ENCODE data around the gene B3GNT7.
"Not testable (repeated sequence)": the region's sequence is repeated elsewhere in the genome, so short reads cannot be mapped to it uniquely, and the experiment has no call there.

B3GNT7 gene

GRCh38 chr2:231367178-231367577, 28.3 kb upstream of the B3GNT7 start:
- no peak for DNase-seq

- DNase-seq: no peak
Observed at GRCh38 chr2:231369580-231370428, 25.7 kb upstream of the B3GNT7 start.

DNA sequence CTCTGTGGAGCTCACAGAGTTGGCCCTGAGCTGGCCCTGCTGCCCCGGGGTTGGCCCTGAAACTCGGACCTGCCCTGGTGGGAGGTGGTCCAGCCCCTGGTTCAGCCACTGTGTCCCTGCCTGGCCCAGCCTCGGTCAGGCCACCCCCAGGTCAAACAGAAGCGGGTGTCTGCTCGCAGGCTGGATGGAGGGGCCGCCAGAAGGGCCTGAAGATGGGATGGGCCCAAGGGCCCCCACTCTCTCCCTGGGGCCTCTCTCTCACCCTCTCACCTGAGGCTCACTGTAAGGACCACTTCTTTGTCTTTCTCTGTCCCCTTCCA, 25.1 kb upstream of the B3GNT7 start:
- no peak for DNase-seq

GRCh38 chr2:231370749-231371429, 24.6 kb upstream of the B3GNT7 start:
- no peak for DNase-seq

- no peak for DNase-seq
Observed at GRCh38 chr2:231371430-231372054, 24.0 kb upstream of the B3GNT7 start.

DNA sequence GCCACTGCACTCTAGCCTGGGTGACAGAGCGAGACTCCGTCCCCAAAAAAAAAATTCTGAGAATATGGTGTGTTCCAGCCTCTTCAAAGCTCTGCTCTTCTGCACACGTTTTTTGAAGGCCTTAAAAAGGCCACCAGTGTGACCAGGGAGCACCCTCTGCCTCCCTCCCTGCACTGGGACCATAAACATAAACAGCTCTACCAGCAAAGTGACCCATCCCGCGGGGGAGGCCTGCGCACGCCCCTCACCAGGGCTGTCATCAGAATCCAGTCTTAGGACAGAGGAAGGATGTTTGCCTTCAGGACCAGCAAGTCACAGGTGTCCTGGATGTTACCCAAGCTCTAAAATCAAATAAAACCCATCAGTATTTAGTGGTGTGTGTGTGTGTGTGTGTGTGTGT, 23.2 kb upstream of the B3GNT7 start:
- no peak for DNase-seq

DNA sequence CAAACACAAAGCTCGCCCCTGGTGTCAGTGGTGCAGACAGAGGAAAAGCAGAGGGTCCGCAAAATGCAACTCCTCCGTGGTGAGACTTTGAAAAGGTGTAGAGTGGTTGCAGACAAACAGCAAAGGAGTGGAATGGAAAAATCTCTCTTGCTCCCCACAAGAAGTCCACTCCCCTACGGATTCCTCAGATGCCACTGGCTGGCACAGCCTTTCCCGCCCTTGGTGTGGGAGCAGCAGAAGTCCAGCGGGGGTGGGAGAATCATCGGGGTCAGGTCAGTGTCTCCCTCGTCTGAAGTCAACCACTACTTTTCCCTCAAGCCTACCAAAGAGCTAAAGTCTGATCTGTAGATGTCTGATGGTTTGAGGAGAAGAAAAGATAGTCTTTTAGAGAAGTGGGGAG, 22.3 kb upstream of the B3GNT7 start:
- DNase-seq: no peak

- no peak for DNase-seq
Observed at GRCh38 chr2:231373786-231374349, 21.6 kb upstream of the B3GNT7 start.

DNA sequence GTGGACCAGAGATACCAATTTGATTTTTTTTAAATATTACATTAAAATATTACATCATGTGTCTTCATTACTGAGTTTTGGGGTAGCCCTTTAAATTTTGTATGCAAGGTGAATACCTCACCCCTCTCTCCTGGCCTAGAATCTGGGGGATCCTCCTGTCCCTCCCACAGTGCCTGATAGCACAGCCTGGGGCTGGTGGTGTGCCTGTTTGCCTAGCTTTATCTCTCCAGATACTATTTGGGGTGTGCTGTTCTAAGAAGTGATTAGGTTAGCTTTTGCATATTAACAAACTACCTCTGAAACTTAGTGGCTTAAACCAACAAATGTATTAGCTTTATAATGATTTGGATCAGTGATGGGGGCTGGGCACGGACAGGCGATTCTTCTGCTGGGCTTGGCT, 20.7 kb upstream of the B3GNT7 start:
- DNase-seq: no peak

GRCh38 chr2:231375994-231376615, 19.4 kb upstream of the B3GNT7 start:
- not testable (repeated sequence) for DNase-seq

- no peak for DNase-seq
Observed at GRCh38 chr2:231376857-231377256, 18.7 kb upstream of the B3GNT7 start.

DNA sequence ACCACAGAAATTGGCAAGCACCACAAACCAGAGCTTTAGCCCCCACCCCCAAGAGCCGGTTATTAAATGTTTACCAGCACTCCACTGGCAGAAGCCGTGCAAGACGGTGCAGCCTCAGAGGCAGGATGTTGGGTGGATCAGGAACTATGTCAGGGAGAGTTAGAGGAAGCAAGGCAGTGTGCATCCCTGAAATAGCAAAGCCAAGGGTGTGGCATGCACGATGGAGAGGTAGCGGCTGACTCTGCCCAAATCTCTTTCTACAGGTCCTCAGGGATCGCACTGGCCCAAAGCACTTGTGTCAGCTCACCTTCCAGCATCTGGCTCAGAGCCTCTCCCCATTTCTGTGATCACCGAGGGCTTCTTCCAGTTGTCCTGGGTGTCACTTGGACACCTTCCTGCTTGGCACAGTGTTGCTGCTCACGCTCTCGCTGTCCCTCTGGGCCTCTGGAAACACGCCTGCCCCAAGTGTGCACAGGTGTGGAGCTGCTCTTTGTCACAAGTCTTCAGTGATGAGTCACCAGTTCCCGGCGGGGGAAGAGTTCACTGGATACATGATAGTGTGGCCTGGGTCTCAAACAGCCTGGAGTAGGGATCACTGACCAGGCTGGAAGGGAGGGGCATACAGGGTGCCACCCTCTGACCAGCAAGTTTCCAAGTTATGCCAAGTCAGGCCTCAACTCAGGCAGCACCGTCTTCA, 17.3 kb upstream of the B3GNT7 start:
- no peak for DNase-seq

GRCh38 chr2:231379266-231380215, 16.0 kb upstream of the B3GNT7 start:
- DNase-seq: no peak

DNA sequence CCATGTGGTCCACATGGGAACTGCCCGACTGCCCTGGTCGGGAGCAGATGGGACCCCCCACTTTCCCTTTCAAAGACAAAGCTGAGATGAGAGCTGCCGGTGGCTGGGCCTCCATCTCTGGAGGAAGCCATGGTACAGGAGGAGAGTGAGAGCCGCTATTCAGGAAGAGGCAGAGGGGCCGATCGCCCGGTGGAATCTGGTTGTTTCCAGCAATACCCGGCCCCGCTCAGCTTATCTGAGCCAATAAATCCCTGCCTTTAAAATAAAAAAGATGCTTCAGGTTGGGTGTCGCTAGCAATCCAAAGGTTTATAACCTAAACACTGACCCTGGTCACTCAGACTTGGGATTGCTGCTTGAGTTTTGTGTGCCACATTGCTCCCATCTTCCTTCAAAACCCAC, 15.2 kb upstream of the B3GNT7 start:
- DNase-seq: no peak

DNA sequence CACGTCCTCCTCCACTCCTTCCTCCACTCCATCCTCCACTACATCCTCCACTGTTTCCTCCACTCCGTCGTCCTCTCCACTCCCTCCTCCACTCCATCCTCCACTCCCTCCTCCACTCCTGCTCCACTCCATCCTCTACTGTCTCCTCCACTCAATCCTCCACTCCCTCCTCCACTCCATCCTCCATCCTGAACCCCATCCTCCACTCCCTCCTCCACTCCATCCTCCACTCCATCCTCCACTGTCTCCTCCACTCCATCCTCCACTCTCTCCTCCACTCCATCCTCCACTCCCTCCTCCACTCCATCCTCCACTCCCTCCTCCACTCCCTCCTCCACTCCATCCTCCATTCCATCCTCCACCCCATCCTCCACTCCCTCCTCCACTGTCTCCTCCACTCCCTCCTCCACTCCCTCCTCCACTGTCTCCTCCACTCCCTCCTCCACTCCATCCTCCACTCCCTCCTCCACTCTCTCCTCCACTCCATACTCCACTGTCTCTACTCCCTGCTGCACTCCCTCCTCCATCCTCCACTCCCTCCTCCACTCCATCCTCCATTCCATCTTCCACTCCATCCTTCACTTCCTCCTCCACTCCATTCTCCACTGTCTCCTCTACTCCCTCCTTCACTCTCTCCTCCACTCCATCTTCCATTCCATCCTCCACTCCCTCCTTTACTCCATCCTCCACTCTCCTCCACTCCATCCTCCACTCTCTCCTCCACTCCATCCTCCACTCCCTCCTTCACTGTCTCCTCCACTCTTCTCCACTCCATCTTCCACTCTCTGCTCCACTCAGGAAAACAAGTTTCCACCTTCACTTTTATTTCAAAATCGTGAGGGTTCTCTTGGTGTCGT, 14.3 kb upstream of the B3GNT7 start:
- DNase-seq: no peak

DNA sequence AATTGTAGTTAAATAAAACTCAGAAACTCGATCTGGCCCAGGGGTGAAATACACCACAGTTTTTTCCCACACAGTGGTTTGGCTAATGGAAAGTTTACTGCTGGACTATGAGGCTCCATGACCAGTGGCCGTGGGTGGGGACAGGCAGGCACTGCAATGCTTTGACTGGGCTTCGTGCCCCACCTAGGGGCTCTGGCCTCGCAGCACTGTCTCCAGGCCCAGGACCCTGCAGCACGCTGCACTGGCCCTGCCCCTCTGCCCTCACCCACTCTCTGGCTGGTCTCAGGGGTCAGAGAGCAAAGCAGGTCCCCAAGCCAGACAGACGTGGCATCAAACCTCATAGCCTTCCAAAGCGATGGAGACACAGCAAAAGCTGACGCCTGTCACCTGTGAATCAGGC, 13.4 kb upstream of the B3GNT7 start:
- DNase-seq: no peak

GRCh38 chr2:231383416-231384108, 11.9 kb upstream of the B3GNT7 start:
- no peak for DNase-seq

DNA sequence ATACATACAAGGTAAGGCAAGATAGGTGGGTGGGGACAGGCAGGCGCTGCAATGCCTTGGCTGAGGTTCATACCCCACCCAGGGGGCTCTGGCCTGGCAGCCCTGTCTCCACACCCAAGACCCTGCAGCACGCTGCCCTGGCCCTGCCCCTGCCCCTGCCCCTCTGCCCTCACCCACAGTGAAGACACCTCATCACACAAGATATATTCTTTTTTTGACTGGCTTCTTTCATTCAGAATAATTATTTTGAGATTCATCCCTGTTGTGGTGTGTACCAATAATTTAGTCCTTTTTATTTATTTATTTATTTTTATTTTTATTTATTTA, 11.4 kb upstream of the B3GNT7 start:
- DNase-seq: no peak

GRCh38 chr2:231384970-231385369, 10.5 kb upstream of the B3GNT7 start:
- no peak for DNase-seq

DNA sequence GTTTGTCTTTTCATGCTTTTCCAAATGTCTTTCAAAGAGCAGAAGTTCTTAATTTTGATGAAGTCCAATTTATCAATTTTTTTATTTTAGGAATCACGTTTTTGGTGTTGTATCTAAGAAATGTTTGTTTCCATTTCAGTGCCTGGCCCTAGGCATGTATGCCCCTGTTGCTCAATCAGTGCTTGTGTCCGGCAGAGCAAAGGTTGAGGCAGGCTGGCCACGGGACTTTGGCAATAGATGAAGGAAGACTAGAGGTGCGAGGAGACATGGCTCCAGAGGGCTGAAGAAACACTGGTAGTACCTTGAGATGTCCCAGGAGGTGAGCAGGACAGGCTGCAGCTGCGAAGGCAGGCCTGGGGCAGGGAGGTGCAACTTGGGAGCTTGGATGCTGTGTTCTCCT, 10.1 kb upstream of the B3GNT7 start:
- DNase-seq: no peak
